Measurements from ENCODE around the gene BBS1.
"Not testable (repeated sequence)": the region's sequence is repeated elsewhere in the genome, so short reads cannot be mapped to it uniquely, and the experiment has no call there.

BBS1 gene

GRCh38 chr11:66524304-66525040 is 14.0 kb downstream of the BBS1 start:
- DNase-seq (ENCODE audit: low read depth in 2 of 2), result no peak

DNA sequence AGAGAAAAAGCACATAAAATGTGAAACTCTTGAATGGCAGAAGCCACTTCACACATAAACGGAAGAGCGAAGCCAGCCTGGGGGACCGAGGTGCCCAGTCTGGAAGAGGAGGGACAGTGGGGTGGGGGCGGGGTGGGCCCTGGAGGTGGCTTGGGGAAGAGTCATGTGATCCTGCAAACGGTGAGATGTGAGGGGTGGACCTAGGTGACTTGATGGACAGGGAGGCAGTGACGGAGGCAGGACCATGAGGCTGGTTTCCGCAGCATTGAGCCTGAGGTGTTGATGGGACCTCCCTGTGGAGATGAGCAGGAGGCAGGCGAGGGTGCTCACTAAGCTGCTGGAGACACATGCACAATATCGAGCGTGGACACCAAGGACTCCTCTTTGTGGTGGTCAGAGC is 18.6 kb downstream of the BBS1 start:
- no peak for DNase-seq (ENCODE audit: low read depth in 2 of 2)

DNA sequence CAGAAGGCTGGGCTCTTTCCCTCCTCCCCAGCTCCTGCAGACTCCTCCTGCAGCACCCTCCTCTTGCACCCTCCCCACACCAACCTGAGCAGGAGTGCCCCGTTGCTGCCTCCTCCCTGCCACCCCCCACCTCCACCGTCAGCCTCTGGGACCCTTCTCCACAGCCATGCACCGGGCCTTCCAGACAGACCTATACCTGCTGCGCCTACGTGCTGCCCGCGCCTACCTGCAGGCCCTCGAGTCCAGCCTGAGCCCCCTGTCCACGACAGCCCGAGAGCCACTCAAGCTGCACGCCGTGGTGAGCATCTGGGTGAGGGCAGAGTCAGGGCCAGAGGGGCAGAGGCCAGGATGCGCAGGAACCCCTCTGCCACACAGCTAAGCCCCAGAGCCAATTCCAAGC is 19.2 kb downstream of the BBS1 start:
- DNase-seq (ENCODE audit: low read depth in 2 of 2), result no peak

- DNase-seq (ENCODE audit: low read depth in 2 of 2), result no peak
Measured at GRCh38 chr11:66530927-66531709, 20.7 kb downstream of the BBS1 start.

DNA sequence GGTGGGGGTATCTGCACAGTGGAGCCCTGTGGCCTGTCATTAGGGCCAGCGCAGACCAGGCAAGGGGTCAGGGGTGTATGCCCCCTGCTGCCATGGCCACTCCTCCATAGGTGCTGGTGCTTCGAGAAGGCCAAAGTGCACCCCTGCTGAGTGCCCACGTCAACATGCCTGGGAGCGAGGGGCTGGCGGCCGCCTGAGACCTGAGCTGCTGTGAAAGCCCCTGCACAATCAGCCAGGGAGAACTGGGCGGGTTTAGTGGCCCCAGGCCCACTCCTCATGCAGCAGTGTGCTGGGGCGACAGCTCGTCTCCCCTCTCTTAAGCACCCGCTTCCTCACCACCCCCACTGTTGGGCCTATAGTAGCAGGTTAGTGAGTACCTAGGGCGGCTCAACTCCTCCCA is 21.4 kb downstream of the BBS1 start:
- DNase-seq (ENCODE audit: low read depth in 2 of 2), result no peak

DNA sequence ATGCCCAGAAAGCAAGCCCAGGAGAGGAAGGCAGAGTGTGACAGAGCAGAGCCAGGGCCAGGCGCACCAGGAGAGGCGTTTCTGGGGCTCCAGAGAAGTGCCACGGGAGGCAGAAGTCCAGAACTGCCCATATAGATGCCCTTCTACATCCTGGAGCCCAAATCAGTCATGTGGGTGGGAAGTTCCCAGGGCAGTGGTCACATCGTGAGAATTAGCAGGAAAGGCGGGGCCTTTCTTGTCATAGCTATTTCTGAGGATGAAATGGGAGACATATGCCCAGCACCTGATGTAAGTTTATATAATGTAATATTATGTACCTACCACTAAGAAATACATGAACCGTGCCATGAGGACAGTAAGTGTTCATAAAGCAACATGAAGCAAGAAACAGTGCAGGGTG is 22.3 kb downstream of the BBS1 start:
- DNase-seq (ENCODE audit: low read depth in 2 of 2), result no peak

DNA sequence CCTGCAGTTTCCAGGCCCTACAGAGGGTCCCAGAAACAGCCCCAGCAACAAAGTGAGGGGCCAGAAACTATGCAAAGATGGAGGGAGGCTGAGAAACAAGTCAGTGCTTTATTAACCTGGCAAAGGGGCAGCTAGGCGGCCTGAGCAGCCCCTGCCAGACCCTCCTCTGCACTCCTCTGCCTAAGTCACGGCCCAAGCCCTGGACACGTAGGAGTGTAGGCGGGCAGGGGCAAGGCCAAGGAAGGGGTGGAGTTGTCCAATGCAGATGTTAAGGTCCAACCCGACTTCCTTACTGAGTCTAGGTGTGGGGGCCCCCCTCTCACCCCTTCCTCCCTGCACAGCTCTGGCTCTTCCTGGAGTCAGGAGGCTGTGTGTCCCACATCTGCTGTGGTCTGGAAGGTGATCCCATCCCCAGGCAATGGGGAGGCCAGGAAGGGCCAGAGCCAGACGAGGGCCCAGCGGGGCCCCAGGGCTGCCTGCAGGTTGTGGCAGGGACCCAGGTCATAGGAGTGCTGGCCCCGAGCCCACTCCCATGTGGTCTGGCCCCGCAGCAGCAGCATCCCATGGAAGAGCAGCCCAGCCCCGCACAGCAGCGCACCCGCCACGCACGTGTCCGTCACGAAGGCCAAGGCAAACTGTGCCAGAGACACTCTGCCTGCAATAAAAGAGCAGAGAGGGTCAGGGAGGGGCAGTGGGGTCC is 28.9 kb downstream of the BBS1 start:
- DNase-seq (ENCODE audit: low read depth in 2 of 2), result no peak

DNA sequence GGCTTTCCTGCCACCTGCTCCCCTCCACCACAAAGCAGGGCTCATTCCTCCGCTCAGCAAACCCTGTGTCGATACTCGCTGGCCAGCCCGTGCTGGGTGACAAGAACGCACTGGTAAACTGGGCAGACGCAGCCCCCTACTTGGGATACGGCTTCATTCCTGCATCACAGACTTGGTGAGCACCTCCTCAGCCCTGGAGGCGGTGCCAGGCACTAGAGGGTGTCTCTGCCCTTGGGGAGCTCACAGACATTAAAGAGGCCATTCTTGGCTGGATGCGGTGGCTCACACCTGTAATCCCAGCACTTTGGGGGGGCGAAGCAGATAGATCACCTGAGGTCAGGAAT is 29.4 kb downstream of the BBS1 start:
- DNase-seq (ENCODE audit: low read depth in 2 of 2), result no peak

DNA sequence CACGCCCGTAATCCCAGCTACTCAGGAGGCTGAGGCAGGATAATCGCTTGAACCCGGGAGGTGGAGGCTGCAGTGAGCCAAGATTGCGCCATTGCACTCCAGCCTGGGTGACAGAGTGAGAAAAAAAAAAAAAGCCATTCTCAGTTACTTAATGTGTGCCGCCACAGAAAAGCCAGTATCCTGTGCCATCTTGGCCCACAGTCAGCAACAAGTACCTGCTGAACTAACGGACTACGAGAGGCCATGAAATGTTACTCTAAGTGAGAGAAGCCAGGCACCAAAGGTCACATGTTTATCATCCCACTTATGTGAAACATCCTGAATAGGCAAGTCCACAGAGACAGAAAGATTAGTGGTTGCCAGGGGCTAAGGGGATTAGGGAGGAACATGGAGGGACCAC is 30.2 kb downstream of the BBS1 start:
- DNase-seq (ENCODE audit: low read depth in 2 of 2), result not testable (repeated sequence)

- DNase-seq (ENCODE audit: low read depth in 2 of 2), result no peak
Measured at GRCh38 chr11:66541892-66542291, 31.5 kb downstream of the BBS1 start.

DNA sequence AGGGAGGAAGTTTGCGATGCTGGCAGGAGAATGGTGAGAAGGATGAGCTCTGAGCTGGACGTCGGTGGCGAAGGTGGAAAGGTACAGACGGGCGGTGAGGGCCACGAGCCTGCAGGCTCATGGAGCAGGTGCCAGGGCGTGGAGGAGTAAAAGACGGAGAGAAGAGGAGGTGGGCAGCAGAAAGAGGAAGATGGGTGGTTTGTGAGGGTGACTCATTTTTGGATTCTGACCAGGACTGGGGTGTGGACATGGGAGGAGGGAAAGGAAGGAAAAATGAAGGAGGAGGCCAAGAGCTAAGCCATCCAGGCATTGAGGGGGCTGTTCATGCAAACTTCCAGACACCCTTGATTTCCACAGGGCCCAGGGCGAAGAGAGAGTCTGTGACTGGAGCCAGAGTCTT is 31.9 kb downstream of the BBS1 start:
- no peak for DNase-seq (ENCODE audit: low read depth in 2 of 2)

DNA sequence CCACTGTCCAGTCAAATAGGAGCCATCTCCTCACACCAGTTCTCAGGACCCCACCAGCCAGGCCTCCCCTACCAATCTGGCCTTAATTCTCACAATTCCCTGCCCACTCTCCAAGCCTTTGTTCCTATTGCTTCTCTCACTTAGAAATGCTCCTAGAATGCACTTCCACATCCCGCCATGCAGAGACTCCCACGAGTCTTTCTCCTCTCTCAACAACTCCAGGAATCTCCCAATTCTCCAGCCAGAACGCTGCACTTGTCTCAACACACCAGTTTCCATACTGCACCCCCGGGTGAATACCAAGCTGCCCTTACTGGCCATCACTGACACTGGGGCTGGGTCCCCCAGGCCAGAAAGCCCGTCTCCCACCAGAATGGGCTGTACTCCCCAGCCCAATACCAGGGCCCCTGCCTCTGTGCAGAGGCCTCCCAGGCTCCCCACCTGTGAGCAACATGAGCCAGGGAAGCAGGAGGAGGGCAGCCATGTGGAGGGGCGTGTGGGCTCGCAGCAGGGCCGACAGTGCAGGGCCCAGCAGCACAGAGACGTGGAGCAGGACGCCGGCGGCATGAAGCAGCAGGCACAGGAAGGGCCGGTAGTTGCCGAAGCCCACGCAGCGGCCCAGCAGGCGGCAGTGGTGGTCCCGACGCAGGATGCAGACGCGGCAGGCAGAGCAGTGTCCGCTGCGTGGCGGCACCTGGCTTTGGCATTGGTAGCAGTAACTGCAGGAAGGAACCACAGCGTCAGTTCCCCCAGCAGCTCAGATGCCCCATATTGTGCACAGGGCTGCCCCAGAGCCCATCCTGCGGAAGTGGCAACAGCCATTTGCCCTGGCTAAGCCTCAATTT is 33.0 kb downstream of the BBS1 start:
- peak in 1 of 2 donors; percentile 16 for DNase-seq (ENCODE audit: low read depth in 2 of 2)

GRCh38 chr11:66544952-66545351 is 34.5 kb downstream of the BBS1 start:
- not testable (repeated sequence) for DNase-seq (ENCODE audit: low read depth in 2 of 2)

GRCh38 chr11:66545701-66546367 is 35.4 kb downstream of the BBS1 start, which contains the start of gene ZDHHC24:
ZDHHC24 (minus strand) TSS chr11:66546048; CDS start chr11:66546003, 45 bp downstream.
- peak; percentile 37 to 72 for DNase-seq (ENCODE audit: low read depth in 2 of 2)

DNA sequence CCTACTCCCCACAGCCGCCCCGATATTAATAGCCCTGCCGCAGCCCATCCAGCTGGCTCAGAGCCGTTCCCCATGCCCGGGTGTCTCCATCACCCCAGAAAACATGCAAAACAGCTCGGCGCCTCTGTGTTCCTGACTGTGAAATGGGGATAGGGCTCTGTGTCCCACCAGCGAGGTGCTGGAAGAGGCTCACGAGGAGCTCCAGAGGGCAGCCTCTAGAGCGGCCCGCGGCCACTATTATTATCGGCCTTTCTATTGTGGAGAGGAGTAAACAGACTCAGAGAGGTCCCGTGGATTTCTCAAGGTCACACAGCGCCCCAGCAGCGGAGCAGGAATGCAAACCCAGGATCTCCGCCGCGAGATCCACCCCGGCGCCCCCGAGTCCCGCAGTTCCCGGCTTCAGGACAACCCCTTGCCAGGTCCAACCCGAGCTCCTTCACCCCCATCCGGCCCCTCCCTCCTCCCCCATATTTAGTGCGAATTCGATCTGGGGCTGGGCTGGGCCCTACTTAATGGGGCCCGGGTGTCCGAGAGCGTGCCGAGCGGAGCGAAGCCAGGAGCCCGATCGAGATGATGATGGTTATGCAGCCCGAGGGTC is 36.0 kb downstream of the BBS1 start, which contains the start of gene ACTN3:
ACTN3 (plus strand) TSS at position 536 of the 598 bp plus-strand sequence; CDS start at position 571, 35 bp downstream.
- DNase-seq (ENCODE audit: low read depth in 2 of 2), result no peak

DNA sequence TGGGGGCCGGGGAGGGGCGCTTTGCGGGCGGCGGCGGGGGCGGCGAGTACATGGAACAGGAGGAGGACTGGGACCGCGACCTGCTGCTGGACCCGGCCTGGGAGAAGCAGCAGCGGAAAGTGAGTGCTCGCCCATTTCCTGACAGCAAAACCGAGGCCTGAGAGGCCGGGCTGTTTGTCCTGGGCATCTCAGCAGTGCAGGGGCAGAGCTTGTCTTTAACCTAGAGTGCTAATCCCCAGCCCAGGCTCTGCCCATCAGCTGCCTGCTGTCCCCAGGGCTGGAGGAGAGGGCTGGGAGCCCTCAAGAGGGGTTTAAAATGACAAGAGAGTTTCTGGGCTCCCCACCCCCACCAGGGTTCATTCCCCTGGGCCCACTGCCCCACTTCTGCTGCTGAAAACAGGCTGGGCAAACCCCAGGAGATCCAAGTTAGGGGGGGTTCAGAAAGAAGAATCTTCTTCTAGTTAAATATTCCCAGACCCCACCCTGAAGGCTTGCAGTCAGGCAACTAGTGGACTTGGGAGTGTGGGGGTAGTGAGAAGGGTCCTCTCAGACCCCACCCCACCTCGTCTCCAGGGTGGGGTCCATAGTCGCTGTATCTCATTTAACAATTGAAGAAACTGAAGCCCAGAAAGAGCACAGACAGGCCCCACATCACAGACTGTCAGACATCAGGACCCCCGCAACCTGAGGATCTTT is 36.7 kb downstream of the BBS1 start:
- no peak for DNase-seq (ENCODE audit: low read depth in 2 of 2)

- DNase-seq (ENCODE audit: low read depth in 2 of 2), result no peak
Measured at GRCh38 chr11:66547662-66548009, 37.2 kb downstream of the BBS1 start.

GRCh38 chr11:66548041-66548440 is 37.6 kb downstream of the BBS1 start:
- DNase-seq (ENCODE audit: low read depth in 2 of 2), result no peak

GRCh38 chr11:66548774-66549630 is 38.6 kb downstream of the BBS1 start:
- DNase-seq (ENCODE audit: low read depth in 2 of 2), result no peak
